Measurements from ENCODE around the gene FAM13A.
"Not testable (repeated sequence)": the region's sequence is repeated elsewhere in the genome, so short reads cannot be mapped to it uniquely, and the experiment has no call there.

FAM13A gene

DNA sequence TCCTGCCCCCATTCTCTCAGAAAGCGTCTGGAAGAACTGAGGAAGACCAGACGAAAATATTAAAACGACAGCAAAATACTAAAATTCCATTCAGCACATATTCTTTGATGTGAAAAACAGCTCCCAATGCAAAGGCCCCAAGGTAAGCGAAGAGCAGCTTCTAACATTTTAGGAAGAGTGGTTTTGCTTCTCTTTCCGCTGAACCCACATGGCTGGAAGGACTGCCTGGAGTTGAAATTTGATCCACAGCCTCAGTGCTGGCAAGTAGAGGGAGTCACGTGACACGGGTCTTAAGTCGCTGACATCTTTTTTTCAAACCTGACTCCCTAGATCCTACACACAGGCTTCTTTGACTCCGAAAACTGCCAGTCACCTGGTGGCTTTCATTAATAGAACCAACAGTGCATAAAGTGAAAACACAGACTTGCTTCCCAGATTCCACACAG, at the start of gene FAM13A:
Gene FAM13A (minus strand): TSS at position 233 of the 446 bp plus-strand sequence. CDS start 221 bp downstream, at position 12.
- peak; percentile 32 for DNase-seq

- DNase-seq, result no peak
Measured at GRCh38 chr4:89105726-89106125, 48.7 kb upstream of the FAM13A start.

GRCh38 chr4:89101256-89102161, 44.5 kb upstream of the FAM13A start:
- DNase-seq, result peak; percentile 71

DNA sequence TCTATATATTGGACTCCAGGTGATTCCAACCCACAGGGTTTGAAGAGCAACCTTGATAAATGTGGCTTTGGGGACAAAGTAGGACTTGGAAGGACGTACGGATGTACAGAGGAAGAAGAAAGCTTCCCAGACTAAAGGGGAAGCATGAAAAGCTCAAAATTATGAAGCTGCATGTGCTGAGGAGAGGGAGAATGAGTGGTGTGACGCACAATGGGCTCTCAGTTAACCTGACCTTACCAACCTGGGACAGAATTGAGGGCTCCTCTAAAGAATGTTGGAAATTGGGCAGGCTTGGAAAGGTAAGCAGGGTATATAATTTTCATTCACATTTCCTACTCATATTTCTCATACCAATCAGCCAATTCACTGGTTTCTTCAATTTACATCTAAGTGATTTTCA, 43.9 kb upstream of the FAM13A start:
- DNase-seq, result no peak

DNA sequence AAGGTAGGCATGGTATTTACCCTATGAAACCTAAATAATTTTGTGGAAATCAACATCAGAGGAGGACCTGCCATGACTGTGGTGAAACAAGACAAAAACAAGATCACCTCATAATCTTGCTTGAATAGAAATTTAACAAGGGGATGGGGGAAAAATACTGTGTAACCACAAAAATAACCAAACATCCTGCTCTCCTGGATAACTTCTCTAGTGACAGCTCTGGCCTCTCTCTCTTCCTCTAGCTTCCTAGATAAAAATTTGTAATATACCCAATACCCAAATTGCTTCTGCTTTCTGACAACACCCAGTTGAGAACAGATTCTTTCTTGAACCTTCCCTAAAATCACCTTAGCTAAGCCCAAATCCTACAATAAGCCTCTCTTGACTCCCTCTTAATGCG, 42.5 kb upstream of the FAM13A start:
- DNase-seq, result no peak

DNA sequence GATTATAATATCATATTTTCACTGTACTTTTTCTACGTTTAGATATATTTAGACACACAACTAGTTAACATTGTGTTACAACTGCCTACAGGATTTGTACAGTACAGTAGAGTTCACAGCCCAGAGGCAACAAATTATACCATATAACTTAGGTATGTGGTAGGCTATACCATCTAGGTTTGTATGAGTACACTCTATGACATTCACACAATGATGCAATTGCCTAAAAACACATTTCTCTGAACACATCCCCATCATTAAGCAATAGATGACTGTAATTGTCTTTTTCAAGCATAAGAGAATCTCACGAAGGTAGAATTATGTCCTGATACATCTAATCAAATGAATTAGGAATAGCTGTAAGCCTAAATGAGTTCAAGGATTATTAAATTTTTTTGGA, 42.0 kb upstream of the FAM13A start:
- peak; percentile 30 for DNase-seq

GRCh38 chr4:89078300-89078699, 21.3 kb upstream of the FAM13A start:
- DNase-seq, result no peak

DNA sequence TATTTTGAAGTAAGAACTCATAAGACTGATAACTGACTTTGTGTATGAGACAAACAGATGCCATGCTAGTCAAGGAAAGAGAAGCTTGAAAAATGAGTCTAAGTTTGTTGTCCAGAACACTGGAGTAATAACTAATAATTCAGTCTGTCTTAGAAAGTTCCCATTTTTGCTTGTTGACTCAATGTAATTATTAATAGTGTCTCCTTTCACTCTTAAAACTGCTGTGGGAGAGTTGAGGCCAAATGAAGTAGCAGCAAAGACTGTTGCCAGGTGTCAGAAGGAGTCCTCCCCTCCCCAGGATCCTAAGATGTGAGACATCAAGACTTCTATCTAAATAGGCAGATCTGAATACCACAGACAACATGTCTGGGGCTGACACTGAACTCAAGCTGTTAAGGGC, 20.8 kb upstream of the FAM13A start:
- peak; percentile 56 for DNase-seq

GRCh38 chr4:89072921-89073320, 15.9 kb upstream of the FAM13A start:
- no peak for DNase-seq

- DNase-seq, result no peak
Measured at GRCh38 chr4:89071311-89071710, 14.3 kb upstream of the FAM13A start.

DNA sequence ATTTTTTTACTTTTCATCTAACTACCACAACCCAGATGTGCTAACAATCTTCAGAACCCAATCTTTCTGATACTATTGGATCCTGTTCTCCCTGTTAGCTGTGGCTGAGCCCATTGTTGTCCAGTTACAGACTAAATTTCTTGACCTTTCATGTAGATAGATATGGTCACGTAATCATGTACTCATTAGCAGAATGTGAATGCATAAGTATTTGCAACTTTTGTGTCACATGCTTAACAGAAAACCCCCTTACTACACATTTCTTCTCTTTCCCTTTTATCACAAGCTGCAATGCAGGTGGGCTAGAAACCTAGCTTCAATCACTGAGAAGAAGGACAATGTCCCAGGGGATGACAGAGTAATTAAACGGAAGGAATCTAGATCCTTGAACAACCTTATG, 13.1 kb upstream of the FAM13A start:
- DNase-seq, result no peak

DNA sequence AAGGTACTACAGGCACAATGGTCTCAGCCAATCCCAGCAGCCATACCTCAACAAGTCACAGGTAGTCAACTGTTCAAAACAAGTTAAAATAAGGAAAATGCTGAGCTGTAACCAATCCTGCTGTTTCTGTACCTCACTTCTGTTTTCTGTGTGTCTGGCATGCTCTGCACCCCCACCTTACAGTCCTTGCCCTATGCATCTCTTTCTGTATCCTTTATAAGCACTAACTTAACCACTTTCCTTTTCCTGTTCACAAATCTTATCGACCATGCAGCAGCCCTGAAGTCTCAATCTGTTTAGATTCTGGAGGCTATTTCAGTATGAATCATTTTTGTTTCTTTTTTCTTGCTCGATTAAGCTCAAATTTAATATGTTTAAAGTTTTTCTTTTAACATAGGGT, 12.5 kb upstream of the FAM13A start:
- DNase-seq, result no peak

DNA sequence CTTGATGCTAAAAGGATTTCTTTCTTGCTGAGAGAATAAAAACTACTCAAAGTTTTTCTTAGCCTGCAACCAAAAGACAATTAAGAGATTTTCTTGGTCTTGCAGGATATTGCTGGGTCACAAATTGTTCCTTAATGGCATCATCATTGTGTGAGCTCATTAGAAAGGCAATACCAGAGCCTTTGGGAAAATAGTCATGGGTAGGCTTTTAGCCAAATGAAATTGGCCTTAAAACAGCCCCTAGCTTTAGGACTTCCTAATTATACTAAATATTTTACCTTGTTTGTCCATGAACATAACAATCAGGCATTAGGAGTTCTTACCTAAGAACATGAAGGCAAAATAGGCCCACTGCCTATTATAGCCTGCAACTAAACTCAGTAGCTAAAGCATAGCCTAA, 10.4 kb upstream of the FAM13A start:
- no peak for DNase-seq

DNA sequence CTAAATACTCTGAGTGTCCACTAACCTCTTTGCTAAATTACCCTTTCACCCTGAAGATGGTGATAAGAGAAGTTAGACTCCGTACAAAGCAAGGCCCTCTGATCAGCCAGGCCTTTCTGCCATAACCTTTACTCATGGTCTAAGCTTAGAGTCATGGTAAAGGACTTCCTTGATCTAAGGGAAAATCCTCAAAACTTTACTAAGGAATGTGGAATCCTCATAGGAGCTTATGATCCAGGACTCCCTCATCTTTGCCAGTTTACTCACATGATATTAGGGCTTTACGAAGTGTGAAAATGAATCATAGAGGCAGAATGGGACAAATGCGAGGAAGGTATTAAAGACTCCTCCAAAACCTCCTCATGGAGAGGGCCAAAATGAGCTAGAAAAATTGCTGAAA, 7.9 kb upstream of the FAM13A start:
- no peak for DNase-seq

DNA sequence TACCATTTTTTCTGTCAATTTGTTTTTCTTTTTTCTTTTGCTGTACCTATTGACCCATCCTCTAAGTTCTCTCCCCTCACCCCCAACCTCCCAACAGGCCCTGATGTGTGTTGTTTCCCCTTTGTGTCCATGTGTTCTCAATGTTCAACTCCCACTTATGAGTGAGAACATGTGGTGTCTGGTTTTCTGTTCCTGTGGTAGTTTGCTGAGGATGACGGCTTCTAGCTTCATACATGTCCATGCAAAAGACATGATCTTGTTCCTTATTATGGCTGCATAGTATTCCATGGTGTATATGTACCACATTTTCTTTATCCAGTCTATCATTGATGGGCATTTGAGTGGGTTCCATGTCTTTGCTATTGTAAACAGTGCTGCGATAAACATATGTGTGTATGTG, 859 bp upstream of the FAM13A start:
- DNase-seq, result not testable (repeated sequence)

- DNase-seq, result no peak
Measured at GRCh38 chr4:89056292-89056952, 563 bp downstream of the FAM13A start.

DNA sequence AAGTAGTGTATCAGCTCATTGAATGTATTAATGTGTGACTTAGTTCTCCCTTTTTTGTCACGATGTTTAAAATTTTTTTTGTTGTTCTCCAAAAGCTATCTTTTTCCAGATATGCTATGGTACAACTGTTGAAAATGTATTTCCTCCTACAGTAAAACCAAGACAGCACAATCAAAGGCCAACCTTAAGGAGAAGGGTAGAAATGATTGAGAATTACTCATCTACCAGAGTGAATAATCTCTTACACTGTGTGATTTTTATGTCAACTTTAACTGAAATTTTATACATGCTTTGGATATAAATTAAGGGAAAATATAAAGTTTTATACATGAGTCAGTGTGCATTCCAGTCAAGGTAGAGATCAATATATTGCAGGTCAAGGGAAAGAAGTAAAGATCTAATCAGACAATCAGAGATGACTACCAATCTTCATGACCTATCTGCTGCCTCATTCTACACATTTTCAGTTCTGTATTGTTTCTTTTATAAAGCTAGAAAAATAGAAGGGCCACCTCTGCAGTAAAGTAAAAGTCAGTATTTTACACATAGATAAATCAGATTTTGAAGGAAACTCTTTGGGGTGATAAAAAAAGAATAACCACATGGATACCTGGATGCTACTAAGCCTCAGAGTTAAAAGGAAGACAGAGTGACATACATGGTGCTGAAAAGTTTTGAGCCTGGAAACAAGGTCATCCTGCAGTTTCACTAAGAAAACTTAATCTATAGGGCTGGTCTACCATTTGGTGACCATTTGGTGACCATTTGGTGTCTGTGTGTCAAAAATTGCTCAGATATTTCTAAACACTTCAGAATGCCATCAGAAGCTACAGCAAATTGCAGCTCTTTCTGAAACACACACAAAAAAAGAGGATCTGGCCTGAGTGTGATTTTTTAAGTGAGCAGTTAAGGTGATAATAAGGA, 1.6 kb downstream of the FAM13A start:
- no peak for DNase-seq

DNA sequence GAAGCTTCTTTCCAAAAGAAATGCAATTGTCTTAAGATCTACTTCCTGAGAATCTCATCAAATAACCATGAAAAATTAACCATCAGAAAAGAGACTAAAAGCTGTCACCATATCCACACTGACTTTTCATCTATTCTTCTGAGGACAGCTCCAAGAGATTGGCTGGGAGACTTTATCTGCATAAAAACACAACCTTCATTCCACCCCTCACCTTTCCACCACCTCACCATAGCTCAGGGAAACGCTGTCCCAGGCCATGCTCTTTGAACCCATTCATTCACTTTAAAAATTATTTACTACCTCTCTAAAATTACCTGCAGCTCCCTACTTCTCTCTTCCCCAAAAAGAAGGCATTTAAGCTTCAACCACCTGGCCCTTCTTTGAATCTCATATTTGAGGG, 2.4 kb downstream of the FAM13A start:
- no peak for DNase-seq

- DNase-seq, result no peak
Measured at GRCh38 chr4:89049853-89050252, 7.1 kb downstream of the FAM13A start.

DNA sequence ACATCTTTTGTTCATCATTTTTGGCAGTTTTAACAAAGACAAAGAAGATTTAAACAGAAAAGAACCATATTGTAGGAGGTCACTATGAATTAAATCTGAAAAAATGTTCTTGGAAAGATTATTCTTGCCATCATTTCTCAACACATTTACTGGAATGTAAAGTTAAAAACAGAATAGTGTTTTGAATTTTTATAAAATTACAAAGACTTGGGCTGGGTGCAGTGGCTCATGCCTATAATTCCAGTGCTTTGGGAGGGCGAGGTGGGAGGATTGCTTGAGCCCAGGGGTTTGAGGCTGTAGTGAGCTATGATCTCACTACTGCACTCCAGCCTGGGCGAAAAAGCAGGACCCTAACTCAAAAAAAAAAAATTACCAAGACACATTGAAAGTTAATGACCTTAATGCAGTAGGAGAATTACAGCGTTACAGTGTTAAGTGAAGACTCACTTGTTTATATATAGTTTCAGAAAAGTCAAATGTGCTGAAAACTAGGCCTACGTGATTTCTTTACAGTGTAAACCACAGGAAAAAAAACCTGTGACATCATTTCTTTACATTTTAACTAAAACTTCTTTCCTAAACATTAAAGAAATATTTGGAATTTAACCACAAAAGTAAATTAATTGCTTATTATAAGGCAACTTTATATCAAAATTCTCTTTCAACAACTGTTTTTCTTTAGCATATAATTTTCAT, 7.9 kb downstream of the FAM13A start:
- no peak for DNase-seq

- no peak for DNase-seq
Measured at GRCh38 chr4:89044147-89044900, 12.7 kb downstream of the FAM13A start.

- no peak for DNase-seq
Measured at GRCh38 chr4:89042055-89042454, 14.9 kb downstream of the FAM13A start.
